DMS153 (cell line): ENCODE data around the gene KLKB1.
"Not testable (repeated sequence)": the region's sequence is repeated elsewhere in the genome, so short reads cannot be mapped to it uniquely, and the experiment has no call there.

Experiments
- DNase-seq: peaks from one replicate; lab custom pipeline; 2025; lab: John Stamatoyannopoulos, UW

Gene KLKB1

DNA sequence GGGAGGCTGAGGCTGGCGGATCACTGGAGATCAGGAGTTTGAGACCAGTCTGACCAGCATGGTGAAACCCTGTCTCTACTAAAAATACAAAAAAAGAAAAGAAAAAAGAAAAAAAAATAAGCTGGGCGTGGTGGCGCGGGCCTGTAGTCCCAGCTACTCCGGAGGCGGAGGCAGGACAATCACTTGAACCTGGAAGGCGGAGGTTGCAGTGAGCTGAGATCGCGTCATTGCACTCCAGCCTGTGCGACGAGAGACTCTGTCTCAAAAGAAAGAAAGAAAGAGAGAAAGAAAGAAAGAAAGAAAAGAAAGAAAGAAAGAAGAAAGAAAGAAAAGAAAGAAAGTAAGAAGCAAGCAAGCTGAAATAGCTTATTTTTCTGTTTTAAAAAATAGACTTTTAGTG lies 37.9 kb downstream of the KLKB1 start:
- DNase-seq, result not testable (repeated sequence)

DNA sequence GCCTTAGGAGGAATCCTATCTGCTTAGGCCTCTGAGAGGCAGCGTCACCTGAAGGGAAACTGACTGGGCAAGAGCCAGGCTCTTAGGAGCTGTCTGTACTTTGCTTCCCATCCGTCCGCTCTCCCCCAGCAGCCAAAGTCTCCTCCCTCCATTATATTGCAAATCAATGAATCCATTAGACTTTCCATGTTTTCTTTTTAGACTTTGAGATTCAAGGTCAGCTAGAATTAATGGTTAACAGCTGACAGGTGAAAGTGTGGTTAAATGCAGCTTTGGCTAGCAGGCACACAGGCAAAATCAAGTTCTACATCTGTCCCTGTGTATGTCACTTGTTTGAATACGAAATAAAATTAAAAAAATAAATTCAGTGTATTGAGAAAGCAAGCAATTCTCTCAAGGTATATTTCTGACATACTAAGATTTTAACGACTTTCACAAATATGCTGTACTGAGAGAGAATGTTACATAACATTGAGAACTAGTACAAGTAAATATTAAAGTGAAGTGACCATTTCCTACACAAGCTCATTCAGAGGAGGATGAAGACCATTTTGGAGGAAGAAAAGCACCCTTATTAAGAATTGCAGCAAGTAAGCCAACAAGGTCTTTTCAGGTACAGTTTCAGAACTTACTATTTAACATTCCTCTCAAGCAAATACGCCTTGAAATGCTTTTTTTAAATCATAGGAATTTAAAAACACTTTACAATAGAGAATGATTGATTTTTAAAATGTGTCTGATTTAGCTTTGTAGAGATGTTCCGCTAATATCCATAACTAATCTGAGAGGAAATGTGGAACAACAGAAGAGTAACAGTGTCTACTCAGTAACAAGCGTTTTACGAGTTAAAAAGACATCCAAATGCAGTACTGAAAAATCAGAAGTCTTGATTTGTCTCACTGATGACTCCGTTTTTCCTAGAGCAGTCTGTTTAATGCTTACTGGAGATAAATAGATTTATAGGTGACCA lies 38.7 kb downstream of the KLKB1 start, which contains the start of gene F11:
F11 (plus strand) TSS at position 507 of the 970 bp plus-strand sequence. CDS start 948 bp downstream, outside the sequence.
- no peak for DNase-seq

- DNase-seq, result no peak
Observed at GRCh38 chr4:186266729-186267456, 39.6 kb downstream of the KLKB1 start.

- no peak for DNase-seq
Observed at GRCh38 chr4:186271081-186271678, 43.9 kb downstream of the KLKB1 start.

- no peak for DNase-seq
Observed at GRCh38 chr4:186272699-186273391, 45.5 kb downstream of the KLKB1 start.

DNA sequence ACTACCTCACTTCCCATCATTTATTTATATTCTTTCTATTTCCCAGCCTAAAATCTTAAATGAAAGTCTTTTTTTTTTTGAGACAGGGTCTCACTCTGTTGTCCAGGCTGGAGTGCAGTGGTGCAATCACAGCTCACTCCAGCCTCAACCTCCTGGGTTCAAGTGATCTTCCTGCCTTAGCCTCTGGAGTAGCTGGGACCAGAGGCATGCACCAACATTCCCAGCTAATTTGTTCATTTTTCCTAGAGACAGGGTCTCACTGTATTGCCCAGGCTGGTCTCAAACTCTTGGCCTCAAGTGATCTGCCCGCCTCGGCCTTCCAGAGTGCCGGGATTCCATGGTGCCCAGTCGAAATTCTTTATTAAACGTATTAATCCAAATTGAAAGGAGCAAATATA lies 46.1 kb downstream of the KLKB1 start:
- not testable (repeated sequence) for DNase-seq

GRCh38 chr4:186283311-186283710 lies 56.0 kb downstream of the KLKB1 start:
- no peak for DNase-seq

GRCh38 chr4:186285147-186285546 lies 57.8 kb downstream of the KLKB1 start:
- no peak for DNase-seq

GRCh38 chr4:186286581-186286980 lies 59.3 kb downstream of the KLKB1 start:
- no peak for DNase-seq

- no peak for DNase-seq
Observed at GRCh38 chr4:186291256-186291890, 64.1 kb downstream of the KLKB1 start.

DNA sequence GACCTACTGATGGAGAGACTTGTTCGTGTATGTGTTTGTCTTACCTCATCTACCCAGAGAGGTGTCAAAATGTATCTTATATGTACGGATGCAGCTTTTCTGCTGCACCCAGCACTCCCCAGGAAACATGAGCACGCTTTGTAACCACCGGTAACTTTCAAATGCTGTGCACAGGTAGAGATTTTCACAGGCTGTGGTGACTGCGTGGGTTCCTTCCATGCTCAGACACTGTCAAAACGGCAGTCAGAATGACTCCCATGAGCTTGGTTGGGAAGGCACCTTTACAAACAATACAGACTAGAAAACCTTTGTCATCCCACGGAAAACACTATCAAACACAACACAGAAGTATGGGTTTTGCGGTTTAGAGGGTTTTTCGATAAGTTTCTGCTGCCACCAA lies 66.9 kb downstream of the KLKB1 start:
- no peak for DNase-seq

DNA sequence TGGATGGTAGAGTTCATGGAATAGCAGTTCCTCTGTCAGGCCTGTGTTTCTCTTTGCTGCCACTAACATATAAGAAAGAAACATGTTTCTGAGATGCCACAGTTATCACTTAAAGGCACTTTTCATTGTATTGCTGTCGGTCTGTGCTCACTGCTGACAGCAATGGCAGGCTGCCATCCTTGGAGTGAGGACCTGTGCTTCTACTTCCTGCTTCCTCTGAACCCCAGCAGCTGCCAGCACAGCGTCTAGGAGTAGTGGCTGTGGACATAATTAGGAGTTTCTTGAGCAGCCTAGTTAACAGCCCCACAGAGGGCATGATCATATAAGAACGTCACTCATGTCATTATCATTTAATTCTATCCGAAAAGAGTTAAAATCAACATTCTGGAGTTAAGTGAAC lies 69.2 kb downstream of the KLKB1 start:
- no peak for DNase-seq

- DNase-seq, result peak; percentile 54
Observed at GRCh38 chr4:186297013-186297645, 69.8 kb downstream of the KLKB1 start.

DNA sequence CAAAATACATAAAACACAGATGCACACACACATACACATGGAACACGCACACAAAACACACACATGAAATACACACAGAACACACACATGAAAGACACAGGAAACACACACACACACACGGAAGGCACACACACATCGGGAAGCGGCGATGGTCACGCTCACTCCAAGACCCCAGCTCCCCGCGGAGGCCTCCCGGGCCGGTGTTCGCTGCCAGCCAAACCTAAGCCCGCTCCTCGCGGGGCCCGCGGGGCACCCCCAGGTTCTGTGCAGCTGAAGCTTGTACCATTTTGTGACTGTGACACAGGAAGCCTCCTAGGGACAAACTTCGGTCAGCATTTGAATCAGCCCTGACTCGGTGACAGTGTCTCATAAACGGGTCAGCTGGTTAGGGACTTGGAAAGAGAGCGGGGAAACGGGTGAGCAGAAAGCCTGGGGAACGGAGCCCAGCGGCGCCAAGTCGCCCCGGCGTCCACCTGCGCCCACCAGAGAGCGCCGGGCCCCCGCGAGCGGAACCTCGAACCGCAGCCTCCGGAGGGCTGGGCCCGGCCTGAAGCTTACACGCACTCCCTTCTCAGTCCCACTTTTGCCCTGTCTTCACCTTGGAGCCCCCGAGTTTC lies 70.8 kb downstream of the KLKB1 start:
- DNase-seq, result no peak

DNA sequence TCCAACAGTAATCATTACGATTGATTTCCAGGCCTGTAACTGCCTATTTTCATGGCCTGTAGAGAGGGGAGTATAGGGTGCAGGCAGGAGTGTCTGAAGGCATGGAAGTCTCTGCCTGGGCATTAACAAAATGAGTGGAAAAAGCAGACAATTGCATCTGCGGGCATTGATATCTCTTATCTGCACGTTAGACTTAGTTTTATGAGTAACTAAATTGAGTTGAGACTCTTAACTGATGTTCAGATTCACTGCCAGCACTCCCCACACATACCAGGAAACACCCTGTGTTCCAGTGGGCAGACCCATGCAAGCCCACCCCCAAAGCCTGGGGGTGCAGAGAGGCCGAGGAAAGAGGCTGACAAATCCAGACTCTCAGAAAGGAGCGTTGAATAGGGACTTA lies 72.0 kb downstream of the KLKB1 start:
- DNase-seq, result no peak

DNA sequence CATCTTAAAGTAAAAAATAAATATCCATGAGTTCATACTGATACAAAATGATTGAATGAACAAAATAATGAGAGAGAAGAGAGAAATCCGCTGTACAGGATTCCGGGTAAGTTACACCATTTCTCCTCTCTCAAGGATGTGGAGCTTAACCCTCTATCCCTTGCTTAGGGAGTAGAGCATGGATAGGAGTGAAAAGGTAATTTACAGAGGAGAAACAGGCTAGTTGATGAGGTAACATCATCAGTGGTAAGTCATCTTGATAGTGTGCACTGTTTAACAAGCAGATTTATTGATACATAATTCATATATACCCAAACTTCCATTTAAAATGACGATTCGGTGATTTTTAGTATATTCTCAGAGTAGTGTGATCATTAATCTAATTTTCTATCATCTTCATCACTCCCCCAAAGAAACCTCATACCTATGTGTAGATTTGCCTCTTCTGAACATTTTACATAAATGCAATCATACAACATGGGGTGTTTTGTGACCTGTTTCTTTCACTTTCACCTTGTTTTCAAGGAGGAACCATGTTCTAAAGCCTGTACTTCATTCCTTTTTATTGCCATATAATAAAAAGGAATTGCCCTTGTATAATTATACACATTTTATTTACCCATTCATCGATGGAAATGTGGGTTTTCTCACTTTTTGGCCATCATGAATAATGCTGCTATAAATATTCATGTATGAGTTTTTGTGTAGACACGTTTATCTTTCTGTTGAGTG lies 73.5 kb downstream of the KLKB1 start:
- DNase-seq, result no peak

DNA sequence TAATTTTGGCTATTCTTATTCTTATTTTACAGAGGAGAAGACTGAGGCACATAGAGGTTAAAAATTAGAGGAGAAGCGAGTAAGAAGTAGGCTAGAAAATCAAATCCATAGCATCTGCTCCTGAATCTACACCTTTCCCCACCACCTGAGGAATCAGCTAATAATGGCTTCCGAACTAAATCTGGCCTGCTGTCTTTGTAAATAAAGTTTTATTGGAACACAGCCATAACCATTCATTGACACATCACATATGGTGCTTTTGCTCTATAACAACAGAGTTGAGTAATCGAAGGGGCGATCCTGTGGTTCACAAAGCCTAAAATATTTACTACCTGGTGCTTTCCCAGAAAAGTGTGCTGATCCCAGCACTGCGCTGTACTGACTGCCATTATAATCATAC lies 76.9 kb downstream of the KLKB1 start:
- DNase-seq, result no peak

DNA sequence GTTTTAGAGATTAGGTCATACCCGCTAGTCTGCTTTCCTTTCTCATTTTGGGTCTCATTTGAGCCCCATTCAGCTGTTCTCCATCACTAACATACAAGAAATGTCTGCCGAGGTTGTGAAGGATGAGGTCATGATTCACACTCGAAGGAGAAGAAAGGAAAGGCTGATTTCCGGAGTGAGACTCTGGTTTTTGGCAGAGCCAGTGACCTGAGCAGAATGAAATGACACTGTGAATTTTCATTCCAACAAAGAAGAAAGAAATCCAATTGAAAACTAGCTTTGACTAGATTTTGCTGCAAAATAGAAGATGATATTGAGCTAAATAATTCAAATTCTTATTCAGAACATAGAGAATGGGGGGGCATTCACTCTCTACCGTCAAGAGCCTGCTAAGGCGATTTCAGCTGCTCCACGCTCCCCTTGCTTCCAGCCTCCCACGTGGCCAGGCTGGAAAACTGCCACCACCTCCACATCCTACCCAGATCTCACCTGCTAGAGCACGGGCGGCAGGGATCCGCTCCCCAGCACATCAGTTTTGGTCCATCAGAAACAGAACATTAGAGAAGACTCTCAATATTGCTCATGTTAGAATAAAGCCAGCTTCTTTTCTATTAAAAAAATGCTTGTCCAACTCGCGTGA lies 77.7 kb downstream of the KLKB1 start:
- no peak for DNase-seq

DNA sequence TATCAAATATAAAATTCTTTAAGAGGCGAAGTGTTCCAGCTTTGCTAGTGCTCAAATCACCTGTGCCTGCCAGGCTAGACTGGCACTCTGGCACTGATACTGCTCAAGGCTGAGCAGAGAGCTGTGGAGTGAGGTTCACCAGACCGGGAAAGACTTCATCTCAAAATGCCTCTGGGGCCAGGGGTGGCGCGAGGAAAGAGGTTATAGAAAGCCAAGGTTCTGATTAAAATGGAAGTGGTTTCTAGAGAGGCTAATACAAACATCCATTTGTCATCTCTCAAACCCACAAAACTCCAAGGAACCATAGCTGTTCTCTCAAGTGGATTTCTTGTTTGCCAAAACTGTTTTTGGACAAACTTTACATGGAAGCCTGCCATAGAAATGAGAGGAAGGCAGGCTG lies 80.2 kb downstream of the KLKB1 start:
- no peak for DNase-seq
